SH-SY5Y (cell line): ENCODE results near the gene XRRA1.

Experiments
- GATA2 ChIP-seq: IDR thresholded peaks from 2 replicates; pipeline ENCODE4 v1.6.1; 2011; ENCODE audit warnings: mild to moderate bottlenecking, low read depth, low read length
- GATA3 ChIP-seq: IDR thresholded peaks from 2 replicates; pipeline ENCODE4 v1.6.1; 2011; ENCODE audit warnings: low read depth, mild to moderate bottlenecking, low read length, moderate library complexity

DNA sequence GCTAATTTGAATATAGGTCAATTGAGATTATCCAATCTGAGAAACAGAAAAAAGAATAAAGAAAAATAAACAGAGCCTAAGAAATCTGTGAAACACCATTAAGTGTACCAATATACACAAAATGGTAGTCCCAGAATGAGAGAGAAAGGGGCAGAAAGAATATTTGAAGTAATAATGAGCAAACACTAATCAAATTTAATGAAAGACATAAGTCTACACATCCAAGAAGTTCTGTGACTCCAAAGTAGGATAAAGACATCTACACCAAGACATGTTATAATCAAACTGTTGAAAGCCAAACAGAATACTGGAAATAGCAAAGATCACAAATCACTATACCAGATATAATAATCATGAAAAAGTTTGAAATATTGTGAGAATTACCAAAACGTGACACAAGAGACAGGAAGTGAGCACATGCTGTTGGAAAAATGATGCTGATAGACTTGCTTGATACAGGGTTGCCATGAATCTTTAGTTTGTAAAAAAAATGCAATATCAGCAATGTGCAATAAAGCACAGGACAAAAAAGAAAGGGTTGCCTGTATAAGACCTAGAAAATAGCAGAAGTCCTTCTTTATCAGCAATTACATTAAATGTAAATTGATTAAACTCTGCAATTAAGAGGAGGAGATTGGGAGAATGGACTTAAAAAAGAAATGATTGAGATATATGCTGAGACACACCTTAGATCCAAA is 124.5 kb downstream of the XRRA1 start:
- TF ChIP-seq GATA2 (no peak), GATA3 (no peak)
